Erythroblast (primary cell): ENCODE results near the gene RAD21L1.

Experiments
- DNase-seq, 2 experiments: peaks; one replicate each; lab custom pipeline; 2025; lab: John Stamatoyannopoulos, UW
- GATA1 ChIP-seq: IDR thresholded peaks from 2 replicates; pipeline ENCODE4 v1.6.1; 2011; ENCODE audit warnings: low read depth, mild to moderate bottlenecking, control low read depth, low read length, moderate library complexity
- POLR2A ChIP-seq: IDR thresholded peaks from 2 replicates; pipeline ENCODE4 v1.6.1; 2011; ENCODE audit warnings: mild to moderate bottlenecking, low read length

RAD21L1 gene

GRCh38 chr20:1296922-1297321, 71.1 kb downstream of the RAD21L1 start:
- no peak for DNase-seq
- TF ChIP-seq POLR2A: no peak
- no peak for TF ChIP-seq GATA1

DNA sequence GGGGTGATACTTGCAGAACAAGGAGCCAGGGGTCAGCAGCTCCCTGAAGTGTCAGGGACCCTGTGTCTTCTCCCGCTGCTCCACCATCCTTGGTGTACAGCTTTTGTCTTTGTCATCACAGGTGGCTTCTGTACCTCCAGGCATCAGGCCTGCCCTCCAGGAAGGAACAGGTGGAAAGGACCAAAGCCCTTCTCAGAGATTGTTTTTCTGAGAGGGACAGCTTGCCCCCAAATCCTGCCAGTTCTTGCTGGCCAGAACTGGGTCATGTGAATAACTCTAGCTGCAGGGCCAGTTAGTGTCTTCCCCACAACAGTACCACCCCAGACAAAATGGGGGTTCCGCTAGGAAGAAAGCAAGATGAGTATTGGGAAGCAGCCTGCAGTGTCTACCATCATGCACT, 71.6 kb downstream of the RAD21L1 start:
- DNase-seq: no peak
- TF ChIP-seq GATA1: no peak
- no peak for TF ChIP-seq POLR2A

DNA sequence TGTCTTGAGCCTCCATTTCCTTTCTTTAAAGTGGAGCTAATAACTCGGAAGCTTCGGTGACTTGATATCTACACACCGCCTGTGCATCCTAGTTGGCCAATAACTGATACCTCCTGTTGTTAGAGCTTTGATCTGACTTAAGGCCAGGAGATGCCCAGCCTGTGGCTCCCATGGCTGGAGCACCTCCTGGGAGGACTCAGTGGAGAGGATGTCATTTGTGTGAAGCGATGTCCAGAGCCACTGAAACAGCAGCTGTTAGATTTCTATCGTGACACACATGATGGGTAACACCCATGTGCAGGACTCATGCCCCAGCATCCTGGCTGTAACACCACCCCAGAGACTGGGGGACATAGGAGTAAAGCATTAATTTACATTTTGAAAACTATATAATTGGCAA, 72.3 kb downstream of the RAD21L1 start:
- no peak for DNase-seq
- no peak for TF ChIP-seq GATA1
- no peak for TF ChIP-seq POLR2A

- no peak for DNase-seq
- TF ChIP-seq POLR2A (no peak), GATA1 (no peak)
These were observed 73.2 kb downstream of the RAD21L1 start for GRCh38 chr20:1298888-1299511.

- DNase-seq: peak; percentile 12 to 23
These were observed 73.7 kb downstream of the RAD21L1 start for GRCh38 chr20:1299522-1299921.

GRCh38 chr20:1300083-1300840, 74.4 kb downstream of the RAD21L1 start:
- DNase-seq: no peak
- TF ChIP-seq POLR2A (no peak), GATA1 (no peak)

More at GRCh38 chr20:1299522-1299921, 73.7 kb downstream of the RAD21L1 start:
- TF ChIP-seq GATA1 (no peak), POLR2A (no peak)

DNA sequence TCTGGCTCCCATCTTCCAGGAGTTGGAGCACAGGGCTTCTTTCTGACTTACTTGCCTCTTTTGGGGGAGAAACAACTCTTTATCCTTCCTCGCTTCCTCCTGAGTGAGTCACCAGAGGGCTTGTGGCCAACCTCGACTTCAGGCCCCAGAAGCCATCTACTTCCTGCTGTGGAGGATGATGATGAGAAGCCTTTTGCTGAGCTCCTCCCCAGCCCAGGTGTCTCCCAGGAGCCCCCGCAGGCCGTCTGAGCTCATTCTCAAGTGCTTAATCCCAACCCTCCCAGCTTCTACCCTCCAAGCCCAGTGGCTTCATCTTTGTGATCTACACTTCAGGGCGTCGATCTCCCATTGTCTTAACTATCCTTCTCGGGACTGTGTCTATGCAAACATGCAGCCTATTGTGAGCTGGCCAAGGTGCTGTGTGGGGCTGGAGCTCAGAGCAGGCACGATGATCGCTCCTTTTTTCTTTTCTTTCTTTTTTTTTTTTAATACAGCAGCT, 75.2 kb downstream of the RAD21L1 start:
- no peak for TF ChIP-seq GATA1
- peak in 1 of 2 experiments; percentile 5 for DNase-seq

- TF ChIP-seq POLR2A (no peak), GATA1 (no peak)
- no peak for DNase-seq
These were observed 77.1 kb downstream of the RAD21L1 start for GRCh38 chr20:1302685-1303541.

- DNase-seq: no peak
- no peak for TF ChIP-seq POLR2A
- no peak for TF ChIP-seq GATA1
These were observed 79.1 kb downstream of the RAD21L1 start for GRCh38 chr20:1304710-1305515.
